GM12878 (cell line): ENCODE measurements around the gene EFNA2. TPM values are rescaled to one million over a fixed set of nuclear protein-coding genes. Genes with fewer than 3 reads are reported as not detected.

Source experiments
- ATAC-seq: fragments of 200-7000 bp; cut with Tn5 transposase; 3 replicates; pipeline ENCODE4 v1.9.1; 2020; ENCODE audit warnings: mild to moderate bottlenecking, moderate library complexity
- BruUV-seq: library from RNA; stranded (reverse); fragments of 400-500 nt; replicated peaks from 2 replicates; lab custom pipeline; 2021; lab: Mats Ljungman, UMichigan
- CTCF ChIA-PET: fragments of 300-600 bp; sonication (Branson Sonifier 250); formaldehyde crosslinking; extraction: SDS; loops from one replicate; lab custom pipeline; 2021; ENCODE audit warnings: inconsistent platforms; lab: Yijun Ruan, JAX
- POLR2A ChIA-PET: fragments of 350-600 bp; formaldehyde crosslinking; extraction: SDS; loops from one replicate; lab custom pipeline; 2021; ENCODE audit warnings: inconsistent platforms; lab: Charles Lee
- RAD21 ChIA-PET: fragments of 300-600 bp; sonication (Branson Sonifier 250); formaldehyde crosslinking; loops from one replicate; lab custom pipeline; 2023; ENCODE audit warnings: antibody characterized with exemption; ENCODE audit not compliant: unreplicated experiment; lab: Charles Lee
- SMC1A ChIA-PET: fragments of 300-600 bp; sonication (Branson Sonifier 250); formaldehyde crosslinking; loops from one replicate; lab custom pipeline; 2023; ENCODE audit not compliant: unreplicated experiment, uncharacterized antibody; lab: Charles Lee
- DNase-seq: peaks from one replicate; pipeline ENCODE4 v3.0.0-alpha.2; 2011; ENCODE audit warnings: low read depth, low spot score
- FAIRE-seq: peaks from 3 replicates; lab custom pipeline; 2011; peaks lifted over from hg19 to GRCh38; lab: Jason Lieb, UNC
- H2AFZ ChIP-seq: 2 replicates; pipeline ENCODE4 v1.6.0; 2011; ENCODE audit warnings: low read depth, low read length, control low read depth; ENCODE audit not compliant: control insufficient read depth
- H3K27ac ChIP-seq: 2 replicates; pipeline ENCODE4 v1.5.1; 2011; ENCODE audit warnings: control low read depth; ENCODE audit not compliant: control insufficient read depth, insufficient read depth
- H3K27me3 ChIP-seq, 2 experiments: replicated peaks in 1 of 2; 2 replicates each; pipeline versions ENCODE4 v1.6.0 to v1.6.1; 2011; ENCODE audit warnings: low read length in 1 of 2; ENCODE audit not compliant: control insufficient read depth in 2 of 2, insufficient read depth in 2 of 2
- H3K36me3 ChIP-seq, 2 experiments: 2 replicates each; pipeline ENCODE4 v1.5.1; 2011; ENCODE audit warnings: low read length in 1 of 2; ENCODE audit not compliant: control insufficient read depth in 2 of 2, insufficient read depth in 2 of 2
- H3K4me1 ChIP-seq: 2 replicates; pipeline ENCODE4 v1.6.1; 2011; ENCODE audit warnings: mild to moderate bottlenecking, low read length, moderate library complexity, mixed read lengths; ENCODE audit not compliant: control insufficient read depth, insufficient read depth
- H3K4me2 ChIP-seq: 2 replicates; pipeline ENCODE4 v1.6.0; 2011; ENCODE audit warnings: control low read depth; ENCODE audit not compliant: control insufficient read depth, insufficient read depth
- H3K4me3 ChIP-seq: fragments of 200-600 bp; sonication (generic); 2 replicates; pipeline ENCODE4 v1.5.1; 2016
- H3K79me2 ChIP-seq: 2 replicates; pipeline ENCODE4 v1.6.0; 2011; ENCODE audit warnings: low read length; ENCODE audit not compliant: control insufficient read depth, insufficient read depth
- H3K9ac ChIP-seq: 2 replicates; pipeline ENCODE4 v1.8.0; 2011; ENCODE audit warnings: low read length, control low read depth, mixed read lengths; ENCODE audit not compliant: control insufficient read depth, insufficient read depth
- H3K9me3 ChIP-seq: replicated peaks from 3 replicates; pipeline ENCODE4 v1.5.1; 2011; ENCODE audit warnings: mild to moderate bottlenecking, low read length; ENCODE audit not compliant: control insufficient read depth, insufficient read depth
- H4K20me1 ChIP-seq: 2 replicates; pipeline ENCODE4 v1.6.0; 2011; ENCODE audit not compliant: control insufficient read depth, insufficient read depth
- ATF2 ChIP-seq: IDR thresholded peaks from 2 replicates; pipeline ENCODE4 v1.6.1; 2012; ENCODE audit warnings: low read length, inconsistent platforms
- BCL3 ChIP-seq: IDR thresholded peaks from 2 replicates; pipeline ENCODE4 v1.6.1; 2011; ENCODE audit warnings: borderline replicate concordance, low read depth, mild to moderate bottlenecking, moderate library complexity, low read length; ENCODE audit not compliant: insufficient read depth, poor library complexity, severe bottlenecking
- CBX5 ChIP-seq: sonication (generic); IDR thresholded peaks from 2 replicates; pipeline ENCODE4 v1.6.1; 2016; ENCODE audit warnings: low read depth, moderate library complexity, mild to moderate bottlenecking, inconsistent platforms
- E2F8 ChIP-seq: fragments of 450-650 bp; IDR thresholded peaks from 2 replicates; pipeline ENCODE4 v1.6.1; 2018; ENCODE audit warnings: mild to moderate bottlenecking, low read depth, moderate library complexity; ENCODE audit not compliant: partially characterized antibody
- EP300 ChIP-seq, 2 experiments: fragments of 150-350 bp in 1 of 2; IDR thresholded peaks; 2 replicates each; pipeline ENCODE4 v1.6.1; 2011 to 2012; ENCODE audit warnings: low read depth in 2 of 2, low read length in 2 of 2, borderline replicate concordance in 1 of 2, improper control_type of control experiment in 1 of 2, inconsistent platforms in 1 of 2; ENCODE audit not compliant: control insufficient read depth in 1 of 2
- FOXM1 ChIP-seq: IDR thresholded peaks from 2 replicates; pipeline ENCODE4 v1.6.1; 2012; ENCODE audit warnings: low read depth, mild to moderate bottlenecking, inconsistent platforms, low read length, moderate library complexity
- JUND ChIP-seq: IDR thresholded peaks from 2 replicates; pipeline ENCODE4 v1.6.1; 2012; ENCODE audit warnings: low read depth, mild to moderate bottlenecking, low read length, improper control_type of control experiment, moderate library complexity
- POLR2A ChIP-seq: IDR thresholded peaks from 2 replicates; pipeline ENCODE4 v1.6.1; 2011; ENCODE audit warnings: low read depth, mild to moderate bottlenecking, low read length
- POLR2AphosphoS5 ChIP-seq: IDR thresholded peaks from 2 replicates; pipeline ENCODE4 v1.6.1; 2011; ENCODE audit warnings: mild to moderate bottlenecking, low read length, inconsistent platforms
- POU2F2 ChIP-seq: IDR thresholded peaks from 3 replicates; pipeline ENCODE4 v1.6.1; 2011; ENCODE audit warnings: low read depth, mild to moderate bottlenecking, low read length, borderline replicate concordance
- RAD21 ChIP-seq: IDR thresholded peaks from 2 replicates; pipeline ENCODE4 v1.6.1; 2011; ENCODE audit warnings: mild to moderate bottlenecking, low read depth, low read length, moderate library complexity; ENCODE audit not compliant: insufficient read depth
- RAD51 ChIP-seq: fragments of 450-650 bp; IDR thresholded peaks from 2 replicates; pipeline ENCODE4 v1.6.1; 2016; ENCODE audit warnings: moderate library complexity, mild to moderate bottlenecking, inconsistent platforms
- WRNIP1 ChIP-seq: IDR thresholded peaks from 2 replicates; pipeline ENCODE4 v1.6.1; 2011; ENCODE audit warnings: low read depth, low read length, improper control_type of control experiment, borderline replicate concordance
- YY1 ChIP-seq: IDR thresholded peaks from 2 replicates; pipeline ENCODE4 v1.6.1; 2011; ENCODE audit warnings: low read depth, mild to moderate bottlenecking, low read length
- WGBS: methylation state at CpG from one replicate; pipeline ENCODE4 v1.1.6; 2016; ENCODE audit warnings: low lambda C conversion rate; ENCODE audit not compliant: insufficient replicate concordance, insufficient coverage; ENCODE audit errors: missing lambda C conversion rate; 5-methylcytosine and 5-hydroxymethylcytosine counted together
- in situ Hi-C: fragments of 300-500 bp; cut with MboI; formaldehyde crosslinking; loops from 9 replicates; pipeline ENCODE4 v1.14.3; 2018; ENCODE audit warnings: mixed read lengths
- intact Hi-C: fragments of 100-400 bp; cut with micrococcal nuclease; formaldehyde crosslinking; loops from one replicate; pipeline ENCODE4 v1.14.2; 2022; ENCODE audit not compliant: unreplicated experiment
- polyA plus RNA-seq, 11 experiments: library from polyadenylated mRNA; depleted of rRNA in 4 of 11; unstranded in 6 of 11; stranded (reverse) in 5 of 11; fragments of >200 nt; fragmentation: Nextera tagmentation in 4 of 11; fragmentation: Illumina TruSeq in 1 of 11; extraction: Ambion mirVana in 4 of 11; extraction: Trizol in 1 of 11; gene quantifications; 1 replicate in 1 of 11; 2 replicates in 10 of 11; pipeline versions ENCODE4 v1.2.1 to v1.2.3, GENCODE V29; 2011 to 2016; ENCODE audit warnings: inconsistent platforms in 2 of 11, missing spikeins in 2 of 11, low read depth in 1 of 11
- total RNA-seq, 4 experiments: library from RNA; depleted of rRNA in 3 of 4; stranded (reverse); fragments of >200 nt in 3 of 4; fragmentation: Illumina TruSeq in 1 of 4; extraction: Trizol in 1 of 4; gene quantifications; 2 replicates each; pipeline versions ENCODE4 v1.2.1 to v1.2.3, GENCODE V29; 2013 to 2021

Gene EFNA2
- total and polyA plus RNA-seq, 10 of the 15 experiments (the other 5 are each of a cell fraction or from before 2014, with no cell fraction given) = not detected

- Histone ChIP-seq H3K9ac (peak overlapping the region; percentile 78), H2AFZ (no peak overlapping the region; the same call in 1 of the 2 replicates), H3K9me3 (no peaks in the 10 kb centered on the region), H4K20me1 (no peaks in the 10 kb centered on the region), H3K27ac (peak overlapping the region; percentile 96), H3K4me1 (peaks cover 55% of the 10 kb centered on the region), H3K4me2 (peak overlapping the region; percentile 98), H3K27me3 (no peaks in the 10 kb centered on the region), H3K36me3 (peaks cover under 1 to 8% of the 10 kb centered on the region in 2 experiments; a peak in 3 of 4 replicates), H3K4me3 (peak overlapping the region; percentile 92), H3K79me2 (peaks cover 35% of the 10 kb centered on the region)
- intact Hi-C loops = loop anchor here (1.0 kb wide), 1 partner anchor 8 kb away; the partner anchor contains the start of gene CIRBP
- RAD21 ChIA-PET = interaction anchor here (1.5 to 3.8 kb wide), 3 partner anchors 8 to 158 kb away, joined by 3 to 24 read pairs (median 11); partner anchors contain the start of gene CIRBP
- peak; percentile 62 for FAIRE-seq
- in situ Hi-C loops = loop anchor here (10.0 kb wide), 1 partner anchor 824 kb away; no protein-coding TSS in a partner anchor
- SMC1A ChIA-PET = interaction anchor here (1.0 to 1.8 kb wide), 2 partner anchors 8 to 213 kb away, joined by 3 to 6 read pairs; no protein-coding TSS in a partner anchor
- POLR2A ChIA-PET = interaction anchor here (0.6 to 3.6 kb wide), 4 partner anchors 8 to 83 kb away, joined by 5 to 29 read pairs (median 8); partner anchors contain the start of gene CIRBP
- no TSS peak for BruUV-seq
- peak; percentile 69 for ATAC-seq
- peak; percentile 85 for DNase-seq
- CTCF ChIA-PET = interaction anchor here (2.5 kb wide), 1 partner anchor 17 kb away, joined by 16 read pairs; no protein-coding TSS in a partner anchor
- WGBS = under 1% methylated on average over 82 of the region's 83 CpGs
- no peak for TF ChIP-seq CBX5
- peak; percentile 50 for TF ChIP-seq JUND
- peak; percentile 39; the same call in 1 of the 2 replicates for TF ChIP-seq POLR2A
- TF ChIP-seq WRNIP1 = no peak
- 0 out of 3 replicates have a peak, but pooled peaks have one; percentile 26 for TF ChIP-seq POU2F2
- TF ChIP-seq RAD21 = no peak
- no peak; the same call in 1 of the 2 replicates for TF ChIP-seq YY1
- no peak for TF ChIP-seq POLR2AphosphoS5
- TF ChIP-seq FOXM1 = no peak
- TF ChIP-seq E2F8 = no peak
- TF ChIP-seq ATF2 = no peak
- no peak for TF ChIP-seq RAD51
- no peak for TF ChIP-seq BCL3
- 0 out of 4 replicates have a peak, but pooled peaks of 1 of the 2 experiments have one; percentile 19 for TF ChIP-seq EP300 (IDR thresholded peaks at IDR 0.05; ENCODE audit: borderline replicate concordance in 1 of 2, control insufficient read depth in 1 of 2, low read depth in 2 of 2, low read length in 2 of 2)
Measured at GRCh38 chr19:1260749-1261537, 24.7 kb upstream of the EFNA2 start.
